Calu3 (cell line): ENCODE data around the gene XRCC3. TPM values are rescaled to one million over a fixed set of nuclear protein-coding genes. Genes with fewer than 3 reads are reported as not detected.

Source experiments
- BruUV-seq: library from RNA; stranded (reverse); fragments of 400-500 nt; replicated peaks from 2 replicates; lab custom pipeline; 2021; lab: Mats Ljungman, UMichigan
- CTCF ChIA-PET: fragments of 300-600 bp; sonication (Branson Sonifier 250); formaldehyde crosslinking; loops from one replicate; lab custom pipeline; 2022; ENCODE audit warnings: antibody characterized with exemption; lab: Charles Lee
- DNase-seq: peaks from one replicate; pipeline ENCODE4 v3.0.0; 2022
- H3K27ac Mint-ChIP-seq: one replicate; pipeline ENCODE4 v1.8.0; 2022; ENCODE audit warnings: mixed read lengths; ENCODE audit not compliant: unreplicated experiment
- H3K27me3 Mint-ChIP-seq: one replicate; pipeline ENCODE4 v1.8.0; 2022; ENCODE audit warnings: mixed read lengths; ENCODE audit not compliant: unreplicated experiment
- H3K36me3 Mint-ChIP-seq: one replicate; pipeline ENCODE4 v1.8.0; 2022; ENCODE audit warnings: mild to moderate bottlenecking, moderate library complexity, mixed read lengths; ENCODE audit not compliant: insufficient read depth, unreplicated experiment
- H3K4me1 Mint-ChIP-seq: one replicate; pipeline ENCODE4 v1.8.0; 2022; ENCODE audit warnings: mild to moderate bottlenecking, low read depth, mixed read lengths; ENCODE audit not compliant: unreplicated experiment
- H3K4me3 Mint-ChIP-seq: one replicate; pipeline ENCODE4 v1.8.0; 2022; ENCODE audit warnings: mild to moderate bottlenecking, low read depth, moderate library complexity, mixed read lengths; ENCODE audit not compliant: unreplicated experiment
- H3K9me3 Mint-ChIP-seq: one replicate; pipeline ENCODE4 v1.8.0; 2022; ENCODE audit warnings: low read depth, mixed read lengths; ENCODE audit not compliant: unreplicated experiment
- CTCF ChIP-seq: fragments of 200-600 bp; IDR thresholded peaks from one replicate; pipeline ENCODE4 v1.8.0; 2022; ENCODE audit warnings: antibody characterized with exemption; ENCODE audit not compliant: unreplicated experiment
- intact Hi-C: fragments of 100-400 bp; cut with micrococcal nuclease; formaldehyde crosslinking; loops from one replicate; pipeline ENCODE4 v1.10.0; 2022; ENCODE audit not compliant: unreplicated experiment
- total RNA-seq: library from RNA; stranded (reverse); gene quantifications from 2 replicates; pipeline ENCODE4 v1.2.3, GENCODE V29; 2022

The XRCC3 gene
- total RNA-seq, 1 experiment from 2014 or later: 48.6 TPM

GRCh38 chr14:103738166-103738565 lies 22.9 kb upstream of the XRCC3 start:
- Mint-ChIP-seq H3K4me1 (no peaks in the 10 kb centered on the region), H3K4me3 (no peak overlapping the region), H3K9me3 (no peaks in the 10 kb centered on the region), H3K36me3 (peaks cover 19% of the 10 kb centered on the region), H3K27me3 (no peaks in the 10 kb centered on the region), H3K27ac (no peak overlapping the region)
- DNase-seq: no peak
- no TSS peak for BruUV-seq
- no peak for TF ChIP-seq CTCF
- CTCF ChIA-PET: no interaction called here
- intact Hi-C loops: no loop called here

GRCh38 chr14:103737432-103738045 lies 22.3 kb upstream of the XRCC3 start:
- Mint-ChIP-seq H3K4me1 (no peaks in the 10 kb centered on the region), H3K36me3 (peaks cover 22% of the 10 kb centered on the region), H3K27me3 (no peaks in the 10 kb centered on the region), H3K9me3 (no peaks in the 10 kb centered on the region), H3K27ac (no peak overlapping the region), H3K4me3 (no peak overlapping the region)
- no peak for TF ChIP-seq CTCF
- intact Hi-C loops: no loop called here
- CTCF ChIA-PET: no interaction called here
- DNase-seq: no peak
- BruUV-seq: no TSS peak

GRCh38 chr14:103736546-103737431 lies 21.5 kb upstream of the XRCC3 start:
- no peaks in the 10 kb centered on the region for H3K4me1 Mint-ChIP-seq
- TF ChIP-seq CTCF: no peak
- H3K36me3 Mint-ChIP-seq: peaks cover 29% of the 10 kb centered on the region
- no TSS peak for BruUV-seq
- H3K9me3 Mint-ChIP-seq: no peaks in the 10 kb centered on the region
- no peak overlapping the region for H3K27ac Mint-ChIP-seq
- H3K27me3 Mint-ChIP-seq: no peaks in the 10 kb centered on the region
- no peak overlapping the region for H3K4me3 Mint-ChIP-seq
- DNase-seq: no peak
- CTCF ChIA-PET: no interaction called here
- intact Hi-C loops: no loop called here

GRCh38 chr14:103735815-103736545 lies 20.7 kb upstream of the XRCC3 start:
- TF ChIP-seq CTCF: no peak
- H3K27me3 Mint-ChIP-seq: no peaks in the 10 kb centered on the region
- H3K4me1 Mint-ChIP-seq: no peaks in the 10 kb centered on the region
- CTCF ChIA-PET: no interaction called here
- H3K27ac Mint-ChIP-seq: no peak overlapping the region
- H3K4me3 Mint-ChIP-seq: no peak overlapping the region
- no TSS peak for BruUV-seq
- intact Hi-C loops: no loop called here
- peaks cover 33% of the 10 kb centered on the region for H3K36me3 Mint-ChIP-seq
- no peak for DNase-seq
- H3K9me3 Mint-ChIP-seq: no peaks in the 10 kb centered on the region
